H1 (cell line): ENCODE data around the gene ITPR1.

ENCODE experiments used
- BRCA1 ChIP-seq: IDR thresholded peaks from 2 replicates; pipeline ENCODE4 v1.6.1; 2012; ENCODE audit warnings: low read depth, low read length, improper control_type of control experiment
- CEBPB ChIP-seq: IDR thresholded peaks from 2 replicates; pipeline ENCODE4 v1.6.1; 2012; ENCODE audit warnings: low read depth, low read length
- EP300 ChIP-seq, 2 experiments: IDR thresholded peaks; 1 replicate in 1 of 2; 2 replicates in 1 of 2; pipeline ENCODE4 v1.6.1; 2011 to 2012; ENCODE audit warnings: low read depth in 2 of 2, low read length in 2 of 2, mild to moderate bottlenecking in 2 of 2, borderline replicate concordance in 1 of 2, inconsistent platforms in 1 of 2, moderate library complexity in 1 of 2
- HDAC6 ChIP-seq: IDR thresholded peaks from one replicate; pipeline ENCODE4 v1.7.1; 2012; ENCODE audit warnings: low read depth, mild to moderate bottlenecking, inconsistent platforms, low read length, moderate library complexity
- POLR2A ChIP-seq, 2 experiments: IDR thresholded peaks; 1 replicate in 1 of 2; 2 replicates in 1 of 2; pipeline ENCODE4 v1.6.1; 2011; ENCODE audit warnings: low read depth in 2 of 2, low read length in 2 of 2, mild to moderate bottlenecking in 2 of 2; ENCODE audit errors: control extremely low read depth in 1 of 2
- POLR2AphosphoS5 ChIP-seq: IDR thresholded peaks from 2 replicates; pipeline ENCODE4 v1.6.1; 2011; ENCODE audit warnings: low read depth, low read length
- SP1 ChIP-seq: IDR thresholded peaks from 2 replicates; pipeline ENCODE4 v1.6.1; 2011; ENCODE audit warnings: low read depth, low read length
- TF ChIP-seq, protein P1 (sequence below), 3 experiments: IDR thresholded peaks; 1 replicate in 2 of 3; 2 replicates in 1 of 3; pipeline versions ENCODE4 v1.5.1 to v1.6.1; 2011; ENCODE audit warnings: low read length in 3 of 3, mild to moderate bottlenecking in 3 of 3, inconsistent platforms in 2 of 3, low read depth in 1 of 3, moderate library complexity in 1 of 3; ENCODE audit not compliant: insufficient read depth in 1 of 3; ENCODE audit errors: control extremely low read depth in 1 of 3

DNA sequence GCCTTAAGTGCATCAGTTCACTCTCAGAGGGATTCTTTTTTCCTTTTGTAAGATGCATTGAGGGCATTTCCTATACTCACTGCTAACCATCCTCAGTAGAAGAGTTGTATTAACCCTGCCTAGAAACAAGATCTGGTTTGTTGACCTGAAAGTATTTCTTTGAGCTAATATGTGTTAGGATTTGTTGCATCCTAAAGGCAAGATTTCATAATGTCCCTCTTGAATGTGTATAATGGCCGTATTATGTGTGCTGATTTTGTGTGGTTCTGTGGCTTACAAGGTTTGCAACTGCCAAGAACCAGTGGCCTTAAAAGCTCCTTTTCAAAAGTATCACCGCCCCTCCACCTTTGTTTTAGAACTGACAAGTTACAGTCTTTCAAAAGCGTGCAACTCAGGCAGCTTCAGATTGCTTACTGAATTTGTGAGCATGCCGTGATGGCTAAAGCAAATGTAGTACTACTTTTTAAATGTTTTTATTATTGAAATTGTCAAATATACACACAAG is 304.1 kb downstream of the ITPR1 start:
- TF ChIP-seq BRCA1 (no peak), POLR2AphosphoS5 (no peak), HDAC6 (no peak), POLR2A (IDR thresholded peaks at IDR 0.05; ENCODE audit: control extremely low read depth in 1 of 2, low read depth in 2 of 2, low read length in 2 of 2) (no peak), EP300 (IDR thresholded peaks at IDR 0.05; ENCODE audit: borderline replicate concordance in 1 of 2, low read depth in 2 of 2, low read length in 2 of 2) (no peak), CEBPB (no peak), SP1 (no peak)
- TF ChIP-seq, protein P1, sequence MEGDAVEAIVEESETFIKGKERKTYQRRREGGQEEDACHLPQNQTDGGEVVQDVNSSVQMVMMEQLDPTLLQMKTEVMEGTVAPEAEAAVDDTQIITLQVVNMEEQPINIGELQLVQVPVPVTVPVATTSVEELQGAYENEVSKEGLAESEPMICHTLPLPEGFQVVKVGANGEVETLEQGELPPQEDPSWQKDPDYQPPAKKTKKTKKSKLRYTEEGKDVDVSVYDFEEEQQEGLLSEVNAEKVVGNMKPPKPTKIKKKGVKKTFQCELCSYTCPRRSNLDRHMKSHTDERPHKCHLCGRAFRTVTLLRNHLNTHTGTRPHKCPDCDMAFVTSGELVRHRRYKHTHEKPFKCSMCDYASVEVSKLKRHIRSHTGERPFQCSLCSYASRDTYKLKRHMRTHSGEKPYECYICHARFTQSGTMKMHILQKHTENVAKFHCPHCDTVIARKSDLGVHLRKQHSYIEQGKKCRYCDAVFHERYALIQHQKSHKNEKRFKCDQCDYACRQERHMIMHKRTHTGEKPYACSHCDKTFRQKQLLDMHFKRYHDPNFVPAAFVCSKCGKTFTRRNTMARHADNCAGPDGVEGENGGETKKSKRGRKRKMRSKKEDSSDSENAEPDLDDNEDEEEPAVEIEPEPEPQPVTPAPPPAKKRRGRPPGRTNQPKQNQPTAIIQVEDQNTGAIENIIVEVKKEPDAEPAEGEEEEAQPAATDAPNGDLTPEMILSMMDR (IDR thresholded peaks at IDR 0.05; ENCODE audit: control extremely low read depth in 1 of 3, insufficient read depth in 1 of 3, low read depth in 1 of 3, low read length in 3 of 3): no peak
